OCI-LY1 (cell line): ENCODE data around the gene PURA.

Experiments used
- H2AFZ ChIP-seq: fragments of 200-600 bp; sonication (generic), shearing (Covaris generic); 2 replicates; pipeline ENCODE4 v1.6.0; 2014; ENCODE audit warnings: antibody characterized with exemption, mild to moderate bottlenecking, low read length
- H3F3A ChIP-seq: fragments of 200-600 bp; sonication (generic), shearing (Covaris generic); 2 replicates; pipeline ENCODE4 v1.6.0; 2014; ENCODE audit warnings: mild to moderate bottlenecking, antibody characterized with exemption, low read length, moderate library complexity; ENCODE audit not compliant: insufficient read depth
- H3K27ac ChIP-seq: fragments of 200-600 bp; sonication (generic); 2 replicates; pipeline ENCODE4 v1.5.1; 2014; ENCODE audit warnings: low read length, mixed run types, mild to moderate bottlenecking, low read depth; ENCODE audit not compliant: poor library complexity, severe bottlenecking
- H3K27me3 ChIP-seq: fragments of 200-600 bp; sonication (generic); 2 replicates; pipeline ENCODE4 v1.6.0; 2014; ENCODE audit warnings: antibody characterized with exemption, mild to moderate bottlenecking, low read length, moderate library complexity; ENCODE audit not compliant: insufficient read depth
- H3K36me3 ChIP-seq: fragments of 200-600 bp; sonication (generic); 2 replicates; pipeline ENCODE4 v1.6.1; 2014; ENCODE audit warnings: mild to moderate bottlenecking, antibody characterized with exemption, low read length, moderate library complexity, mixed read lengths; ENCODE audit not compliant: insufficient read depth
- H3K4me1 ChIP-seq: fragments of 200-600 bp; sonication (generic); 2 replicates; pipeline ENCODE4 v1.5.1; 2014; ENCODE audit warnings: mild to moderate bottlenecking, low read length, moderate library complexity; ENCODE audit not compliant: insufficient read depth, severe bottlenecking
- H3K4me2 ChIP-seq: fragments of 200-600 bp; sonication (generic), shearing (Covaris generic); 2 replicates; pipeline ENCODE4 v1.6.1; 2014; ENCODE audit warnings: low read length
- H3K4me3 ChIP-seq: fragments of 200-600 bp; sonication (generic); 2 replicates; pipeline ENCODE4 v1.5.1; 2014; ENCODE audit warnings: low read length, low read depth, mild to moderate bottlenecking, mixed read lengths; ENCODE audit not compliant: poor library complexity, severe bottlenecking
- H3K79me2 ChIP-seq: fragments of 200-600 bp; shearing (Covaris generic); 2 replicates; pipeline ENCODE4 v1.6.1; 2016; ENCODE audit warnings: mixed run types, low read length, mixed read lengths; ENCODE audit not compliant: insufficient read depth
- H3K9ac ChIP-seq: fragments of 200-600 bp; sonication (generic), shearing (Covaris generic); 2 replicates; pipeline ENCODE4 v1.6.1; 2014; ENCODE audit warnings: mild to moderate bottlenecking, low read length, mixed read lengths
- H3K9me2 ChIP-seq: fragments of 200-600 bp; sonication (generic), shearing (Covaris generic); 2 replicates; pipeline ENCODE4 v1.6.1; 2014; ENCODE audit warnings: low read depth, mild to moderate bottlenecking, low read length, mixed read lengths
- H3K9me3 ChIP-seq: fragments of 200-600 bp; shearing (Covaris generic); 2 replicates; pipeline ENCODE4 v1.6.1; 2014; ENCODE audit warnings: low read length, mixed read lengths
- H4K20me1 ChIP-seq: fragments of 200-600 bp; sonication (generic), shearing (Covaris generic); 2 replicates; pipeline ENCODE4 v1.6.0; 2016; ENCODE audit warnings: mild to moderate bottlenecking, low read length; ENCODE audit not compliant: insufficient read depth
- CTCF ChIP-seq: fragments of 200-600 bp; sonication (generic), shearing (Covaris generic); IDR thresholded peaks from 2 replicates; pipeline ENCODE4 v1.5.1; 2017; ENCODE audit warnings: mild to moderate bottlenecking, antibody characterized with exemption, low read length, moderate library complexity, mixed read lengths
- EZH2 ChIP-seq: fragments of 200-600 bp; sonication (generic), shearing (Covaris generic); IDR thresholded peaks from 2 replicates; pipeline ENCODE4 v1.8.0; 2017; ENCODE audit warnings: borderline replicate concordance, mixed run types, mild to moderate bottlenecking, antibody characterized with exemption, low read length, moderate library complexity, mixed read lengths

The PURA gene

DNA sequence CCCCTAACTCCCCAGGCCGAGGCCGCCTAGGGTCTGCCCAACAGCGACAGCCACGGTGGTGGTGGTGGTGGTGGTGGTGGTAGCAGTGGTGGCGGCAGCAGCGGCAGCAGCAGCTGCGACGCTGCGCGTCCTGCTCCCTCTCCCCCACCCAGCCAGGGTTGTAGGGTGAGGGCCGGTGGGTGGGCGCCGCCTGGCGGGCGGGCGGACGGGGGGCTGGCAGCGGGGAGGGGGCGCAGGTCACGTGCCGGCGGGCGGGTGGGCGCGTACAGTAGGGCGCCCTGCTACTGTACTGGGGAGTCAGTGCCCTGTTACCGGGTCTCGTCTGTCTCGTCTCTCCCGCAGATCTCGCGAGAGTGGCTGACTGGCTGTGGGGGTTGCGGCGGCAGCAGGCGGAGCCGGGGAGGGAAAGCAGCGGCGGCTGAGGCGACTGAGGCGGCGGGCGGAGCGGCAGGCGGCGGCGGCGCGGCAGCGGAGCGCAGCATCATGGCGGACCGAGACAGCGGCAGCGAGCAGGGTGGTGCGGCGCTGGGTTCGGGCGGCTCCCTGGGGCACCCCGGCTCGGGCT is at the start of gene PURA:
Gene PURA (plus strand): TSS at position 411 of the 565 bp plus-strand sequence. CDS start 73 bp downstream, at position 484.
- Histone ChIP-seq H2AFZ (no peak within 1 kb of the TSS), H3K4me1 (peaks cover 40% of the 10 kb centered on the region), H3K9me3 (no peaks in the 10 kb centered on the region), H3K27ac (no peak within 1 kb of the TSS), H3K9me2 (no peaks in the 10 kb centered on the region), H3K4me3 (peak within 1 kb of the TSS; percentile 69), H3K4me2 (peak within 1 kb of the TSS; percentile 79), H4K20me1 (peaks cover 9% of the 10 kb centered on the region; the same call in 1 of the 2 replicates), H3K79me2 (no peaks in the 10 kb centered on the region), H3K36me3 (peaks cover 6% of the 10 kb centered on the region; the same call in 1 of the 2 replicates), H3F3A (no peaks in the 10 kb centered on the region; the same call in 1 of the 2 replicates), H3K9ac (peak within 1 kb of the TSS; percentile 70), H3K27me3 (no peaks in the 10 kb centered on the region)
- TF ChIP-seq CTCF (peak; percentile 20; the same call in 1 of the 2 replicates), EZH2 (no peak)

DNA sequence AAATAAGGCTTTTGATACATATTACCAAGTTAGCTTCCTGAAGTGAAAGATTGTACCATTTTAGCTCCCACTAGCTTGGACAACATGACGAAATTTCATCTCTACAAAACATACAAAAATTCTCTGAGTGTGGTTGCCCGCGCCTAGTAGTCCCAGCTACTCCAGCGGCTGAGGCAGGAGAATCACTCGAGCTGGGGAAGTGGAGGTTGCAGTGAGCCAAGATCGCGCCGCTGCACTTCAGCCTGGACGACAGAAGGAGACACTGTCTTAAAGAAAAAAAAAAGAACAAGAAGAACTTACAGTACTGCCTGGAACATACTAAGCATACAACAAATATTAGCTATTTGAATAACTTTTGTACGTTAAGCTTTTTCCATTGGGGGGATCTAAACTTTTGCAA is 41.1 kb upstream of the PURA start:
- no peak for TF ChIP-seq CTCF
- TF ChIP-seq EZH2: no peak
- Histone ChIP-seq H3K9me3 (no peaks in the 10 kb centered on the region), H2AFZ (no peak overlapping the region), H3K4me3 (no peak overlapping the region), H3K9me2 (no peaks in the 10 kb centered on the region), H3K27ac (no peak overlapping the region), H3F3A (no peaks in the 10 kb centered on the region), H3K27me3 (no peaks in the 10 kb centered on the region), H3K4me1 (no peaks in the 10 kb centered on the region), H3K4me2 (no peak overlapping the region), H3K79me2 (no peaks in the 10 kb centered on the region), H3K36me3 (no peaks in the 10 kb centered on the region), H4K20me1 (no peaks in the 10 kb centered on the region), H3K9ac (no peak overlapping the region)

DNA sequence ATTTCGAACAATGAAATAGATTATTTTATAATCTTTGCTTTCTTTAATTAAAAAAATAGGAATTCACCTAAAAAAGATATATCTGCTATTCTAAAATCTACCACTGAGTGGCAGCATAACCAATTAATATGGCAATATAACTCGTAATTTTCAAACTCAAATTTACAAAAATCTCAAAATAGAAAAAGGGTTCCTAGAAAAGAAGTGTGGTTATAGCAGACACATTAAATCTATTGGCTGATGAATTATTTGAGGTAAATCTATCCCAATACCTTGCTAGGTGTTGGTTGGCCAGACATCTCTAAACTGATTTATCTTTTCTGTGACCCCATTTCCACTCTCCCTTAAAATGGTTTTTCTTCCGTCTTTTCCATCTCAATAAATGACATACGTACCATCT is 40.6 kb upstream of the PURA start:
- no peaks in the 10 kb centered on the region for H3K9me2 ChIP-seq
- no peaks in the 10 kb centered on the region for H3K36me3 ChIP-seq
- no peak overlapping the region for H2AFZ ChIP-seq
- no peaks in the 10 kb centered on the region for H3K27me3 ChIP-seq
- H3K79me2 ChIP-seq: no peaks in the 10 kb centered on the region
- H3K9ac ChIP-seq: no peak overlapping the region
- no peaks in the 10 kb centered on the region for H4K20me1 ChIP-seq
- H3K27ac ChIP-seq: no peak overlapping the region
- H3K9me3 ChIP-seq: no peaks in the 10 kb centered on the region
- no peak overlapping the region for H3K4me2 ChIP-seq
- H3K4me3 ChIP-seq: no peak overlapping the region
- peak; percentile 70 for TF ChIP-seq CTCF
- TF ChIP-seq EZH2: no peak
- H3F3A ChIP-seq: no peaks in the 10 kb centered on the region
- H3K4me1 ChIP-seq: no peaks in the 10 kb centered on the region
